ENCODE results near the gene PPP4R3A. TPM values are rescaled to one million over a fixed set of nuclear protein-coding genes. Genes with fewer than 3 reads are reported as not detected.

The PPP4R3A gene
- total and polyA plus RNA-seq, 10 of the 15 experiments (the other 5 are each of a cell fraction or from before 2014, with no cell fraction given): 19.4 to 97.8 (median 62.9) TPM

DNA sequence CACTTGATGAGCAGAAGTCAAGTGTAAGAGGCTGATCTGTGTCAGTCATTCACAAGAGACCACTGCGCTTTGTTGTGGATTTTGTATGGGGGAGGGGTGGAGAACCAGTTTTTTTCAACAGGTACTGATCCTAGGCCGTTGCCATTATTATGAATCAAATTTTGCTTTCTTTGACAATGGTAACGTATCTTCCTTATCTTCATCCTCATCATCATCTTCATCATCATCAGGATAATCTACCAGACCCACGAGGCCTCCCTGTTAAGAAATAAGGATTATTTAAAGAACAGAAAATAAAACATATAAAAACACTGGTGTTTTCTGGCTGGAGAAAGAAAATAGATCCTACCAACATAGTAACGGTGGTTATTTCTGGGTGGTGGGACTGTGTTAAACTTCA is 51.5 kb downstream of the PPP4R3A start:
- Histone ChIP-seq H3K27ac (ENCODE audit: control insufficient read depth, insufficient read depth) (no peak overlapping the region), H4K20me1 (ENCODE audit: control insufficient read depth, insufficient read depth) (no peaks in the 10 kb centered on the region), H3K27me3 (replicated peaks in 1 of 2; ENCODE audit: control insufficient read depth in 2 of 2, insufficient read depth in 2 of 2, low read length in 1 of 2) (no peaks in the 10 kb centered on the region), H3K9me3 (replicated peaks; ENCODE audit: control insufficient read depth, insufficient read depth, low read length) (no peaks in the 10 kb centered on the region), H3K4me1 (ENCODE audit: control insufficient read depth, insufficient read depth, low read length) (peaks cover 9% of the 10 kb centered on the region), H2AFZ (ENCODE audit: control insufficient read depth, low read depth, low read length) (no peak overlapping the region), H3K4me2 (ENCODE audit: control insufficient read depth, insufficient read depth) (no peak overlapping the region), H3K79me2 (ENCODE audit: control insufficient read depth, insufficient read depth, low read length) (no peaks in the 10 kb centered on the region), H3K9ac (ENCODE audit: control insufficient read depth, insufficient read depth, low read length) (no peak overlapping the region), H3K36me3 (ENCODE audit: control insufficient read depth in 2 of 2, insufficient read depth in 2 of 2, low read length in 1 of 2) (peaks cover 11 to 25% of the 10 kb centered on the region in 2 experiments), H3K4me3 (no peak overlapping the region)
- SMC1A ChIA-PET (ENCODE audit: uncharacterized antibody, unreplicated experiment): no interaction called here
- CTCF ChIA-PET: interaction anchor here (1.3 kb wide), 1 partner anchor 14 kb away, joined by 3 read pairs; no protein-coding TSS in a partner anchor
- POLR2A ChIA-PET: no interaction called here
- no peak for FAIRE-seq
- 82% methylated on average over 5 of the region's 5 CpGs for WGBS (ENCODE audit: insufficient coverage, insufficient replicate concordance, low lambda C conversion rate, missing lambda C conversion rate)
- ATAC-seq: no peak
- RAD21 ChIA-PET (ENCODE audit: unreplicated experiment): no interaction called here
- no peak for TF ChIP-seq EGR1 (IDR thresholded peaks at IDR 0.05; ENCODE audit: borderline replicate concordance in 1 of 2, low read depth in 2 of 2, low read length in 2 of 2)
- no peak for TF ChIP-seq ZNF384 (IDR thresholded peaks at IDR 0.05; ENCODE audit: borderline replicate concordance, low read depth, low read length)
- TF ChIP-seq, protein P1, sequence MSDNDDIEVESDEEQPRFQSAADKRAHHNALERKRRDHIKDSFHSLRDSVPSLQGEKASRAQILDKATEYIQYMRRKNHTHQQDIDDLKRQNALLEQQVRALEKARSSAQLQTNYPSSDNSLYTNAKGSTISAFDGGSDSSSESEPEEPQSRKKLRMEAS (IDR thresholded peaks at IDR 0.05; ENCODE audit: low read depth, low read length): no peak
- no TSS peak for BruUV-seq (replicated peaks)
- in situ Hi-C loops (cut with MboI) (no loop called here), intact Hi-C loops (cut with micrococcal nuclease; ENCODE audit: unreplicated experiment) (no loop called here)
- no peak for DNase-seq (ENCODE audit: low read depth, low spot score)

GRCh38 chr14:91456283-91456682 is 53.8 kb downstream of the PPP4R3A start:
- no peak overlapping the region for H3K9ac ChIP-seq (ENCODE audit: control insufficient read depth, insufficient read depth, low read length)
- no TSS peak for BruUV-seq (replicated peaks)
- TF ChIP-seq POLR2AphosphoS5 (IDR thresholded peaks at IDR 0.05; ENCODE audit: low read length) (0 out of 2 replicates have a peak, but pooled peaks have one; percentile 23), BCL11A (IDR thresholded peaks at IDR 0.05; ENCODE audit: low read depth, low read length) (no peak), ESRRA (IDR thresholded peaks at IDR 0.05; ENCODE audit: low read length) (no peak)
- peaks cover 9 to 19% of the 10 kb centered on the region in 2 experiments for H3K36me3 ChIP-seq (ENCODE audit: control insufficient read depth in 2 of 2, insufficient read depth in 2 of 2, low read length in 1 of 2)
- no peak for DNase-seq (ENCODE audit: low read depth, low spot score)
- H3K4me1 ChIP-seq (ENCODE audit: control insufficient read depth, insufficient read depth, low read length): no peaks in the 10 kb centered on the region; the same call in 1 of the 2 replicates
- ChIA-PET RAD21 (ENCODE audit: unreplicated experiment) (no interaction called here), CTCF (no interaction called here), SMC1A (ENCODE audit: uncharacterized antibody, unreplicated experiment) (no interaction called here), POLR2A (no interaction called here)
- H2AFZ ChIP-seq (ENCODE audit: control insufficient read depth, low read depth, low read length): no peak overlapping the region
- FAIRE-seq: no peak
- H3K79me2 ChIP-seq (ENCODE audit: control insufficient read depth, insufficient read depth, low read length): no peaks in the 10 kb centered on the region
- H3K4me3 ChIP-seq: no peak overlapping the region
- in situ Hi-C loops (cut with MboI) (no loop called here), intact Hi-C loops (cut with micrococcal nuclease; ENCODE audit: unreplicated experiment) (no loop called here)
- peak; percentile 18; the same call in 1 of the 3 replicates for ATAC-seq
- WGBS (ENCODE audit: insufficient coverage, insufficient replicate concordance, low lambda C conversion rate, missing lambda C conversion rate): 100% methylated on average over 1 of the region's 1 CpG
- no peak overlapping the region for H3K4me2 ChIP-seq (ENCODE audit: control insufficient read depth, insufficient read depth)
- H3K27ac ChIP-seq (ENCODE audit: control insufficient read depth, insufficient read depth): no peak overlapping the region
- H3K9me3 ChIP-seq (replicated peaks; ENCODE audit: control insufficient read depth, insufficient read depth, low read length): no peaks in the 10 kb centered on the region
- no peaks in the 10 kb centered on the region for H4K20me1 ChIP-seq (ENCODE audit: control insufficient read depth, insufficient read depth)
- H3K27me3 ChIP-seq (replicated peaks in 1 of 2; ENCODE audit: control insufficient read depth in 2 of 2, insufficient read depth in 2 of 2, low read length in 1 of 2): no peaks in the 10 kb centered on the region

Data from GM12878 (cell line).